Left ventricle myocardium inferior (tissue), 1 donor: ENCODE results near the gene MEX3A. TPM values are rescaled to one million over a fixed set of nuclear protein-coding genes. Genes with fewer than 3 reads are reported as not detected.
"Not testable (repeated sequence)": the region's sequence is repeated elsewhere in the genome, so short reads cannot be mapped to it uniquely, and the experiment has no call there.

Experiments
- DNase-seq: peaks from one replicate; pipeline ENCODE4 v3.0.0-alpha.2; 2020
- H3K27ac ChIP-seq: fragments of 200-600 bp; replicated peaks from 2 replicates; pipeline ENCODE4 v1.8.0; 2021
- H3K27me3 ChIP-seq: fragments of 200-600 bp; 2 replicates; pipeline ENCODE4 v1.8.0; 2021; ENCODE audit warnings: low read depth
- H3K36me3 ChIP-seq: fragments of 200-600 bp; 2 replicates; pipeline ENCODE4 v1.8.0; 2021
- H3K4me1 ChIP-seq: fragments of 200-600 bp; 2 replicates; pipeline ENCODE4 v1.8.0; 2021
- H3K4me3 ChIP-seq: fragments of 200-600 bp; 2 replicates; pipeline ENCODE4 v1.8.0; 2021; ENCODE audit warnings: mild to moderate bottlenecking, moderate library complexity
- H3K9me3 ChIP-seq: fragments of 200-600 bp; replicated peaks from 2 replicates; pipeline ENCODE4 v1.8.0; 2021
- CTCF ChIP-seq: fragments of 200-600 bp; IDR thresholded peaks from 2 replicates; pipeline ENCODE4 v1.8.0; 2021; ENCODE audit warnings: antibody characterized with exemption, mild to moderate bottlenecking, borderline replicate concordance
- intact Hi-C: fragments of 100-400 bp; cut with micrococcal nuclease; formaldehyde crosslinking; loops from one replicate; pipeline ENCODE4 v1.11.0; 2022
- total RNA-seq: library from RNA; stranded (reverse); fragmentation: NEBNext Ultra II Directional; extraction: Animal tissue kit (Norgen Biotek cat#: 25700); gene quantifications from one replicate; pipeline ENCODE4 v1.2.1, GENCODE V29; 2021
- donor health status: DM: no; HTN: yes; CAD: no; lungs with severe emphysema.

The MEX3A gene
- total RNA-seq, 1 donor from 2014 or later = 0.16 TPM

GRCh38 chr1:156123356-156124196 is 41.3 kb upstream of the MEX3A start:
- H3K9me3 ChIP-seq = no peaks in the 10 kb centered on the region
- peak overlapping the region; percentile 100 for H3K4me3 ChIP-seq
- TF ChIP-seq CTCF = peak; percentile 19
- intact Hi-C loops = no loop called here
- H3K36me3 ChIP-seq = no peaks in the 10 kb centered on the region
- peak overlapping the region; percentile 97 for H3K27ac ChIP-seq
- peaks cover 100% of the 10 kb centered on the region for H3K4me1 ChIP-seq
- peak; percentile 96 for DNase-seq
- H3K27me3 ChIP-seq = no peaks in the 10 kb centered on the region

- no peaks in the 10 kb centered on the region for H3K36me3 ChIP-seq
- intact Hi-C loops = no loop called here
- H3K27me3 ChIP-seq = no peaks in the 10 kb centered on the region
- peak overlapping the region; percentile 97 for H3K27ac ChIP-seq
- DNase-seq = peak; percentile 85
- no peaks in the 10 kb centered on the region for H3K9me3 ChIP-seq
- peaks cover 100% of the 10 kb centered on the region for H3K4me1 ChIP-seq
- TF ChIP-seq CTCF = no peak
- peak overlapping the region; percentile 100 for H3K4me3 ChIP-seq
Observed at GRCh38 chr1:156122519-156123355, 40.5 kb upstream of the MEX3A start.

GRCh38 chr1:156122086-156122485 is 39.8 kb upstream of the MEX3A start:
- H3K27ac ChIP-seq = peak overlapping the region; percentile 97
- no peak for TF ChIP-seq CTCF
- H3K4me1 ChIP-seq = peaks cover 100% of the 10 kb centered on the region
- H3K27me3 ChIP-seq = no peaks in the 10 kb centered on the region
- no peak for DNase-seq
- H3K4me3 ChIP-seq = peak overlapping the region; percentile 100
- H3K9me3 ChIP-seq = no peaks in the 10 kb centered on the region
- intact Hi-C loops = no loop called here
- H3K36me3 ChIP-seq = no peaks in the 10 kb centered on the region

- H3K27me3 ChIP-seq = no peaks in the 10 kb centered on the region
- H3K4me1 ChIP-seq = peaks cover 100% of the 10 kb centered on the region
- no peaks in the 10 kb centered on the region for H3K9me3 ChIP-seq
- no peak for TF ChIP-seq CTCF
- peak overlapping the region; percentile 97 for H3K27ac ChIP-seq
- DNase-seq = no peak
- intact Hi-C loops = no loop called here
- H3K36me3 ChIP-seq = no peaks in the 10 kb centered on the region
- H3K4me3 ChIP-seq = peak overlapping the region; percentile 100
Observed at GRCh38 chr1:156121457-156121856, 39.2 kb upstream of the MEX3A start.

GRCh38 chr1:156121005-156121404 is 38.7 kb upstream of the MEX3A start:
- DNase-seq, H3K9me3 ChIP-seq, H3K27me3 ChIP-seq, intact Hi-C loops, H3K36me3 ChIP-seq: not testable (repeated sequence)
- Histone ChIP-seq H3K4me1 (peaks cover 100% of the 10 kb centered on the region), H3K4me3 (peak overlapping the region; percentile 100), H3K27ac (peak overlapping the region; percentile 97)
